OCI-LY1 (cell line): Measurements from ENCODE around the gene RND2.

Experiments
- CTCF ChIP-seq: fragments of 200-600 bp; sonication (generic), shearing (Covaris generic); IDR thresholded peaks from 2 replicates; pipeline ENCODE4 v1.5.1; 2017; ENCODE audit warnings: mild to moderate bottlenecking, antibody characterized with exemption, low read length, moderate library complexity, mixed read lengths
- EZH2 ChIP-seq: fragments of 200-600 bp; sonication (generic), shearing (Covaris generic); IDR thresholded peaks from 2 replicates; pipeline ENCODE4 v1.8.0; 2017; ENCODE audit warnings: borderline replicate concordance, mixed run types, mild to moderate bottlenecking, antibody characterized with exemption, low read length, moderate library complexity, mixed read lengths

- TF ChIP-seq EZH2 (no peak), CTCF (no peak)
Measured at GRCh38 chr17:43028221-43028861, 3.3 kb downstream of the RND2 start.
